Skeletal muscle tissue (tissue), 4 donors: Measurements from ENCODE around the gene DEGS2. TPM values are rescaled to one million over a fixed set of nuclear protein-coding genes. Genes with fewer than 3 reads are reported as not detected.

Source experiments
- H3K27ac ChIP-seq: one replicate; pipeline ENCODE4 v1.7.0; 2013; ENCODE audit warnings: mild to moderate bottlenecking, low read depth, low read length, inconsistent platforms
- H3K27me3 ChIP-seq, 3 donors: one replicate each; pipeline ENCODE4 v1.7.0; 2013; ENCODE audit warnings: low read length in 3 of 3; ENCODE audit not compliant: control insufficient read depth in 3 of 3, insufficient read depth in 3 of 3
- H3K36me3 ChIP-seq, 3 donors: one replicate each; pipeline ENCODE4 v1.7.0; 2013; ENCODE audit warnings: low read length in 3 of 3; ENCODE audit not compliant: control insufficient read depth in 3 of 3, insufficient read depth in 3 of 3
- H3K4me1 ChIP-seq, 3 donors: one replicate each; pipeline ENCODE4 v1.7.0; 2013; ENCODE audit warnings: low read length in 3 of 3, mild to moderate bottlenecking in 3 of 3; ENCODE audit not compliant: control insufficient read depth in 3 of 3, insufficient read depth in 3 of 3
- H3K4me3 ChIP-seq, 3 donors: one replicate each; pipeline ENCODE4 v1.7.0; 2013; ENCODE audit warnings: low read length in 3 of 3
- H3K9ac ChIP-seq, 3 donors: one replicate each; pipeline ENCODE4 v1.7.0; 2013; ENCODE audit warnings: low read length in 3 of 3, mild to moderate bottlenecking in 3 of 3, moderate library complexity in 2 of 3, low read depth in 1 of 3
- H3K9me3 ChIP-seq, 3 donors: one replicate each; pipeline ENCODE4 v1.7.0; 2013; ENCODE audit warnings: low read length in 3 of 3; ENCODE audit not compliant: control insufficient read depth in 3 of 3
- total RNA-seq: library from RNA; depleted of rRNA; stranded (reverse); fragments of >200 nt; gene quantifications from one replicate; pipeline ENCODE4 v1.2.3, GENCODE V29; 2014
- donor health status: Osteomylitis.

The DEGS2 gene
- total RNA-seq, 1 donor from 2014 or later: 0.52 TPM

GRCh38 chr14:100199240-100199860, 39.9 kb upstream of the DEGS2 start:
- Histone ChIP-seq H3K27ac (no peak overlapping the region), H3K9ac (no peak overlapping the region), H3K4me3 (no peak overlapping the region), H3K4me1 (peaks cover 0 to under 1% (median 0%) of the 10 kb centered on the region in 3 donors), H3K9me3 (no peaks in the 10 kb centered on the region), H3K27me3 (no peaks in the 10 kb centered on the region), H3K36me3 (no peaks in the 10 kb centered on the region)

GRCh38 chr14:100193417-100194357, 34.2 kb upstream of the DEGS2 start:
- peak overlapping the region; percentile 62 to 78 (median 72) for H3K4me3 ChIP-seq
- peaks cover 5 to 12% (median 7%) of the 10 kb centered on the region in 3 donors for H3K4me1 ChIP-seq
- H3K27me3 ChIP-seq: no peaks in the 10 kb centered on the region
- H3K36me3 ChIP-seq: no peaks in the 10 kb centered on the region
- H3K27ac ChIP-seq: peak overlapping the region; percentile 82
- H3K9ac ChIP-seq: peak overlapping the region; percentile 63 to 79 (median 66)
- H3K9me3 ChIP-seq: no peaks in the 10 kb centered on the region

- Histone ChIP-seq H3K9me3 (no peaks in the 10 kb centered on the region), H3K36me3 (no peaks in the 10 kb centered on the region), H3K27me3 (no peaks in the 10 kb centered on the region), H3K4me3 (peak overlapping the region; percentile 62 to 78 (median 72)), H3K27ac (peak overlapping the region; percentile 82), H3K4me1 (peaks cover 5 to 12% (median 7%) of the 10 kb centered on the region in 3 donors), H3K9ac (peak overlapping the region; percentile 69 to 86 (median 83))
These were observed 33.4 kb upstream of the DEGS2 start for GRCh38 chr14:100192672-100193416.

DNA sequence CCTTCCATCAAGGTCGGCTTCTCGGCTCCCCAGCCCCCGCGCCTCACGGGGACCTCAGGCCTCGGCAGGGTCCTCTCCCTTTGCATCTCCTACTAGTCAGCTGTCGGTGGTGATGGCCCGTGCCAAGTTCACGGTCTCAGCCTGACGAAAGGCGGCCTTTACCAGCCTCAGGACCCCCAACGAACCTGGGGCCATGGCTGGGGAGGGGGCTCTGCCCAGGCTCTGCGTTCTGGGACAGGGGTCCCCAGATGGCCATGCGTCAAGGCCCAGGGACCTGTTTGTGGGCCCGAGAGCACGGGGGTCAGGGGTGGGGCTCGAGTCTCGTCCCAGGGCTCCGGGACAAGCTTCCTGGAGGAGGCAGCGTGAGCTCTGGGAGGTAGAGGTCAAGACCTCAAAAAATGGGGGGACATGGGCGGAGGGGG, 32.8 kb upstream of the DEGS2 start:
- no peaks in the 10 kb centered on the region for H3K36me3 ChIP-seq
- H3K9me3 ChIP-seq: no peaks in the 10 kb centered on the region
- peaks cover 5 to 12% (median 7%) of the 10 kb centered on the region in 3 donors for H3K4me1 ChIP-seq
- peak overlapping the region; percentile 62 to 74 (median 63) for H3K4me3 ChIP-seq
- peak overlapping the region; percentile 69 to 86 (median 83) for H3K9ac ChIP-seq
- H3K27ac ChIP-seq: peak overlapping the region; percentile 82
- H3K27me3 ChIP-seq: no peaks in the 10 kb centered on the region

DNA sequence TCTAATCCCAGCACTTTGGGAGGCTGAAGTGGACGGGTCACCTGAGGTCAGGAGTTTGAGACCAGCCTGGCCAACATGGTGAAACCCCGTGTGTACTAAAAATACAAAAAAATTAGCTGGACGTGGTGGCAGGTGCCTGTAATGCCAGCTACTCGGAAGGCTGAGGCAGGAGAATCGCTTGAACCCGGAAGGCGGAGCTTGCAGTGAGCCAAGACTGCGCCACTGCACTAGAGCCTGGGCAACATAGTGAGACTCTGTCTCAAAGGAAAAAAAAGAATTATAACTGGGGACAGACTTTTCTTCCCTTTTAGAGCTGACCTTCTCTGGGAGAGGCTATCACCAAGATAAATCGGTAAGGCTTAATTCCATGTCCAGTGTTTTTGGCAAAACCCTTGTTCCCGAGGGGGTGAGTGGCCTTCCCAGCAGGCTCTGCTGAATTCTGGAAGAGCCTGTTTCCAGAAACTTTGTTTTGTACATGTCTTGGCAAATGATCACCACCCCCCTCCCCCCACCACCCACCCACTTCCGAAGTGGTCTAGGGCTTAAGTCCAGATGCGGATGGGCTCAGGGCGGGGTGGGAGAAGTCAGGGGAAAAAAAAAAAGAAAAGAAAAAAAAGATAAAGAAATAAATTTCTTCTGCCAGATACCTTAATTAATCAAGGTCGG, 32.3 kb upstream of the DEGS2 start:
- Histone ChIP-seq H3K4me1 (peaks cover 5 to 12% (median 7%) of the 10 kb centered on the region in 3 donors), H3K9ac (peak overlapping the region in 1 of 3 donors; percentile 86), H3K4me3 (peak overlapping the region in 1 of 3 donors; percentile 62), H3K27ac (peak overlapping the region; percentile 82), H3K27me3 (no peaks in the 10 kb centered on the region), H3K9me3 (no peaks in the 10 kb centered on the region), H3K36me3 (no peaks in the 10 kb centered on the region)

DNA sequence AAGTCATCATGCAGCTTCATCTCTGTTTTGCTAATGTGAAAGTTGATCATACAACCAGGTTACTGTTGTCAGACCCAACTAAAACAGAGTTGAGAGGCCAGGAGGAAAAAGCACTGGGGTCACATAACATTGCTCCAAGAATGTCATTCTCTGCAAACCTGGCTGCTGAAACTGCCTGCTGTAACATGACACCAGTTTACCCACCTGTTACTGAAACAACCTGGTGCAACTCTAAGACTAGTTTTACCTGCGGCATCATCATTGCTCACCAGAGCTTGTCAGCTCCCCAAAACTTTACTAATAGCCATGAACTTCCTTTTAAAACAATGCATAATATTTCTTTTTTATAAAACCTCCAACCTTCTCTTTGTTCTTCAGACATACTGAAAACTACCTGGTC, 30.7 kb upstream of the DEGS2 start:
- Histone ChIP-seq H3K36me3 (no peaks in the 10 kb centered on the region), H3K9ac (no peak overlapping the region), H3K9me3 (no peaks in the 10 kb centered on the region), H3K4me1 (peaks cover 5 to 12% (median 7%) of the 10 kb centered on the region in 3 donors), H3K27ac (no peak overlapping the region), H3K4me3 (no peak overlapping the region), H3K27me3 (no peaks in the 10 kb centered on the region)

- Histone ChIP-seq H3K4me1 (peaks cover 5 to 12% (median 7%) of the 10 kb centered on the region in 3 donors), H3K9ac (no peak overlapping the region), H3K27ac (no peak overlapping the region), H3K4me3 (no peak overlapping the region), H3K9me3 (no peaks in the 10 kb centered on the region), H3K36me3 (no peaks in the 10 kb centered on the region), H3K27me3 (no peaks in the 10 kb centered on the region)
These were observed 29.1 kb upstream of the DEGS2 start for GRCh38 chr14:100188392-100189030.

- Histone ChIP-seq H3K27ac (no peak overlapping the region), H3K36me3 (no peaks in the 10 kb centered on the region), H3K9ac (no peak overlapping the region), H3K27me3 (no peaks in the 10 kb centered on the region), H3K4me1 (peaks cover 3 to 4% (median 3%) of the 10 kb centered on the region in 3 donors), H3K9me3 (no peaks in the 10 kb centered on the region), H3K4me3 (no peak overlapping the region)
These were observed 27.9 kb upstream of the DEGS2 start for GRCh38 chr14:100187247-100187833.
